Type B pancreatic cell (in vitro differentiated cells): ENCODE data around the gene FBN1. TPM values are rescaled to one million over a fixed set of nuclear protein-coding genes. Genes with fewer than 3 reads are reported as not detected.

Experiments
- DNase-seq: peaks from one replicate; pipeline ENCODE4 v3.0.0; 2021; ENCODE audit warnings: mixed read lengths; ENCODE audit not compliant: unreplicated experiment; ENCODE audit errors: extremely low spot score
- H3K27ac Mint-ChIP-seq: 2 replicates; pipeline ENCODE4 v1.8.0; 2021; ENCODE audit warnings: mild to moderate bottlenecking, mixed read lengths
- H3K27me3 Mint-ChIP-seq: 2 replicates; pipeline ENCODE4 v1.8.0; 2021; ENCODE audit warnings: mixed read lengths
- H3K36me3 Mint-ChIP-seq: 2 replicates; pipeline ENCODE4 v1.8.0; 2021; ENCODE audit warnings: mixed read lengths
- H3K4me1 Mint-ChIP-seq: one replicate; pipeline ENCODE4 v1.8.0; 2021; ENCODE audit warnings: mixed read lengths; ENCODE audit not compliant: unreplicated experiment
- H3K4me3 Mint-ChIP-seq: 2 replicates; pipeline ENCODE4 v1.8.0; 2021; ENCODE audit warnings: mild to moderate bottlenecking, mixed read lengths
- H3K9me3 Mint-ChIP-seq: 2 replicates; pipeline ENCODE4 v1.8.0; 2021; ENCODE audit warnings: mixed read lengths
- total RNA-seq: library from RNA; stranded (reverse); gene quantifications from 2 replicates; pipeline ENCODE4 v1.2.1, GENCODE V29; 2021; ENCODE audit warnings: low replicate concordance
- TF ChIP-seq, protein P1 (sequence below): fragments of 200-600 bp; sonication (generic); conservative IDR thresholded peaks from 2 replicates; pipeline ENCODE4 v1.5.0; 2021; ENCODE audit warnings: antibody characterized with exemption, mild to moderate bottlenecking

Gene FBN1
- total RNA-seq, 1 donor from 2014 or later: 58.4 TPM

DNA sequence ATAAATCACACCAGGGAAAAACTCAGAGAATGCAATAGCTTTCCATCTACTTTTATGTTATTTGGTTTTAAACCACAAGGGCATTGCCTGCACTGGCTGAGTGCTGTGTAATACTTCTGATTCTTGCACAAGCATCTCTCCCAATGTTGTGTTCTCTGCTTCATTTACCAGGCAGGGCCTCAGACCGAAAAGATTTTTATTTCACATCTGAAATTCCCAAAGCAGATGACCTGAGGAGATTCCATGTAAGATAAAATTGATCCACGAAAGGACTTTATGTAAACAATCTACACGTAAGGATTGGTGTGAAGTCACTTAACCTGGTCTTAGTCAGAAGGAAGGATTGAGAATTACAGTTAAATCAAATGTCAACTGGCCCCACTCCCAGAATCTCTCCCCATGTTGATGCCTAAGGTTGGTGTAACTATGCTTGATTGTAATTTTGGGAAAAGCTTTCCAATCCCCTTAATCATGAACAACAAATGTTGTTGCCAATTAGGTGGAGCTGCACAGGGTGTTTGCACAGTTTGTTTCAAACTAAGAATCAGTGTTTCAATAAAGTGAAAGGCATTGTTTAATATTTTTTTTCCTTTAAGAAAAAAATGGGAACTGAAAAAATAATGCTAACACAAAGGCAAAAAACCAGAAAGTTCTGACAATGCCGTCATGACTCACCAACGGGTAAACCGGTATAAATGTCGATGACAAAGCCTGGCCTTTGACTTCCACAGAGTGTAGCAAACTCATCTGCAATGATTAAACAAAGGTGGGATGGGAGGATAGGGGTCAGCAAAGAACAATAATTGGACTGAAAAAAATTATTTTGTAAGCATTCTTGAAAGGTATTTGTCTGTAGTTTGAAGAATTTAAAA lies 185.7 kb downstream of the FBN1 start:
- H3K9me3 Mint-ChIP-seq: no peaks in the 10 kb centered on the region
- TF ChIP-seq, protein P1, sequence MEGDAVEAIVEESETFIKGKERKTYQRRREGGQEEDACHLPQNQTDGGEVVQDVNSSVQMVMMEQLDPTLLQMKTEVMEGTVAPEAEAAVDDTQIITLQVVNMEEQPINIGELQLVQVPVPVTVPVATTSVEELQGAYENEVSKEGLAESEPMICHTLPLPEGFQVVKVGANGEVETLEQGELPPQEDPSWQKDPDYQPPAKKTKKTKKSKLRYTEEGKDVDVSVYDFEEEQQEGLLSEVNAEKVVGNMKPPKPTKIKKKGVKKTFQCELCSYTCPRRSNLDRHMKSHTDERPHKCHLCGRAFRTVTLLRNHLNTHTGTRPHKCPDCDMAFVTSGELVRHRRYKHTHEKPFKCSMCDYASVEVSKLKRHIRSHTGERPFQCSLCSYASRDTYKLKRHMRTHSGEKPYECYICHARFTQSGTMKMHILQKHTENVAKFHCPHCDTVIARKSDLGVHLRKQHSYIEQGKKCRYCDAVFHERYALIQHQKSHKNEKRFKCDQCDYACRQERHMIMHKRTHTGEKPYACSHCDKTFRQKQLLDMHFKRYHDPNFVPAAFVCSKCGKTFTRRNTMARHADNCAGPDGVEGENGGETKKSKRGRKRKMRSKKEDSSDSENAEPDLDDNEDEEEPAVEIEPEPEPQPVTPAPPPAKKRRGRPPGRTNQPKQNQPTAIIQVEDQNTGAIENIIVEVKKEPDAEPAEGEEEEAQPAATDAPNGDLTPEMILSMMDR: no peak

DNA sequence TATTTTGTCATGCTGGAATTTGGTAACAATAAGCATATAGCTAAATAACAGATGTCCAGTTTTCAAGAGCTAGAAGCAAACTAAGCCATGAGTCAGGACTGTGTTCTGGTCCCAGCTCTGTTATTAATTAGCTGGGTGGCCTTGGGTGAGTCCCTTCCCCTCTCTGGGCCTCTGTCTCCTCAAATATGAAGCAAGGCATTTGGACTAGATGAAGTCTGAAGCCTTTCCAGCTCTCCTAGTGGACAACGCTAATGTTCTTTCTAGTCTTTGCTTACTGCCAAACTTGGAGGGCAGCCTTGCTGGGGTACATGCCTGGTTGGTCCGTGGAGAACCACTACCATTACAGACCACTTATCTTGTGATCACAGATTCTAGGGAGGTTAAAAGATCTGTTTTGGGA lies 186.6 kb downstream of the FBN1 start:
- H3K36me3 Mint-ChIP-seq: no peaks in the 10 kb centered on the region
- H3K4me1 Mint-ChIP-seq: no peaks in the 10 kb centered on the region
- H3K4me3 Mint-ChIP-seq: no peak overlapping the region
- TF ChIP-seq, protein P1: no peak
- H3K27ac Mint-ChIP-seq: no peak overlapping the region
- no peaks in the 10 kb centered on the region for H3K9me3 Mint-ChIP-seq
- DNase-seq: no peak
- H3K27me3 Mint-ChIP-seq: no peaks in the 10 kb centered on the region

More for the DNA sequence above, 185.7 kb downstream of the FBN1 start:
- H3K4me3 Mint-ChIP-seq: no peak overlapping the region
- H3K27ac Mint-ChIP-seq: no peak overlapping the region
- DNase-seq: no peak
- H3K4me1 Mint-ChIP-seq: no peaks in the 10 kb centered on the region
- H3K27me3 Mint-ChIP-seq: no peaks in the 10 kb centered on the region
- no peaks in the 10 kb centered on the region for H3K36me3 Mint-ChIP-seq

DNA sequence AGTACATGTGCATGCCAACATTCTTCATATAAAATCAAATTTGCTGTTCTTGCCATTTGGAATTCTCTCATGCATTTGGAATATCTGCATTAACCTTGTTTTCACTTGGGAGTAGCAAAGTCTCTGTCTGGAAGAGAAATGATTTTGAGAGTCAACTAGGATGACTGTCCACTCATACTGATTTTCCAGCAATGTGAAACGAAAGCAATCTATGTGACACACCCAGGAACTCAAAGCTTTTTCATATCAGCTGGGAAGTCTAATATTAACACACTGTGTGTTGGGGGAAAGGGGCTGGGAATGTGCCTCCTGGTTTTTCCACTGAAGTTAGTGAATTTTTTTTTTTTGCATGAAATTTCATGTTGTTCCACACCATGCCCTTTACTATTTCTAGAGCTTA lies 189.4 kb downstream of the FBN1 start:
- TF ChIP-seq, protein P1: no peak
- no peak for DNase-seq
- Mint-ChIP-seq H3K27me3 (no peaks in the 10 kb centered on the region), H3K36me3 (no peaks in the 10 kb centered on the region), H3K4me1 (no peaks in the 10 kb centered on the region), H3K4me3 (no peak overlapping the region), H3K9me3 (no peaks in the 10 kb centered on the region), H3K27ac (no peak overlapping the region)

DNA sequence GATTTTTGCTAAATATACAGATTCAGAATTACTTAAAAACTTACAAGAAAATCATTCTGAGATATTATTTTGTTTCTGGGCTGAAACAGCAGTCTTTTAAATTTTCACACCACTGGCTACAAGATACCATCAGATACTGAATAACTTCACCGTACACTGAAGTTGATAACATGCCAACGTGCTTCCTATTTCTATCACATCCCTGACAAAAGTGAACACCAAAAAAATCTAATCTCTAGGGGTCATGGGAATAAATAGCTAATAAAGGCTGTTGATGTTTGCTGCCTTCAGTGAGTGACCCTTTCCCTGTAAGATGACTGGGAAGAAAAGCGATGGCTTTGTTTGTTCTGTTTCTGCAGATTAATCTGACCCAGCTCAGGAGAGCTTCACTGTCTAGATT lies 193.8 kb downstream of the FBN1 start:
- Mint-ChIP-seq H3K4me3 (no peak overlapping the region), H3K36me3 (no peaks in the 10 kb centered on the region)
- TF ChIP-seq, protein P1: no peak

DNA sequence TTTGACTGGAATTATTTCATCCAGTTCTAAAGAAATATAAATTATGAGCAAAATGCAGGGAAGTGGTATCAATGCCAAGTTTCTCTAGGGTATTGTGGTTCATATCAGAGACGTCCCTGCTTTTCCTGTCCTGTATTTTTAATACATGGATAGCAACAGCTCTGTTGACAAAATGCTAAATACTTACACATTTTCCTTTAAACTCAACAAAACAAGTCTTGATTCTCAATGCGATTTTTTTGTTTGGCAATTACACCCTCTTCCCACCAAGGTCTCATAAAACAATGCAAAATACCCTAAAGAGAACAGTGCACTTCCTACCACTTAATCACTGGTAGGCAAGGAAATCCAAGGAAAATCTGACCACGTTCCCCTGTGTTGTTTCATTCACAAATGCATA lies 194.3 kb downstream of the FBN1 start:
- TF ChIP-seq, protein P1: no peak
- Mint-ChIP-seq H3K4me3 (no peak overlapping the region), H3K4me1 (no peaks in the 10 kb centered on the region), H3K27me3 (no peaks in the 10 kb centered on the region), H3K36me3 (no peaks in the 10 kb centered on the region), H3K27ac (no peak overlapping the region), H3K9me3 (no peaks in the 10 kb centered on the region)
- DNase-seq: no peak

More for the DNA sequence above, 193.8 kb downstream of the FBN1 start:
- H3K9me3 Mint-ChIP-seq: no peaks in the 10 kb centered on the region
- H3K27me3 Mint-ChIP-seq: no peaks in the 10 kb centered on the region
- DNase-seq: no peak
- no peaks in the 10 kb centered on the region for H3K4me1 Mint-ChIP-seq
- no peak overlapping the region for H3K27ac Mint-ChIP-seq
